ENCODE data around the gene CDH13.

GRCh38 chr16:83366228-83366627, 739.5 kb downstream of the CDH13 start:
- TF ChIP-seq, protein P1, sequence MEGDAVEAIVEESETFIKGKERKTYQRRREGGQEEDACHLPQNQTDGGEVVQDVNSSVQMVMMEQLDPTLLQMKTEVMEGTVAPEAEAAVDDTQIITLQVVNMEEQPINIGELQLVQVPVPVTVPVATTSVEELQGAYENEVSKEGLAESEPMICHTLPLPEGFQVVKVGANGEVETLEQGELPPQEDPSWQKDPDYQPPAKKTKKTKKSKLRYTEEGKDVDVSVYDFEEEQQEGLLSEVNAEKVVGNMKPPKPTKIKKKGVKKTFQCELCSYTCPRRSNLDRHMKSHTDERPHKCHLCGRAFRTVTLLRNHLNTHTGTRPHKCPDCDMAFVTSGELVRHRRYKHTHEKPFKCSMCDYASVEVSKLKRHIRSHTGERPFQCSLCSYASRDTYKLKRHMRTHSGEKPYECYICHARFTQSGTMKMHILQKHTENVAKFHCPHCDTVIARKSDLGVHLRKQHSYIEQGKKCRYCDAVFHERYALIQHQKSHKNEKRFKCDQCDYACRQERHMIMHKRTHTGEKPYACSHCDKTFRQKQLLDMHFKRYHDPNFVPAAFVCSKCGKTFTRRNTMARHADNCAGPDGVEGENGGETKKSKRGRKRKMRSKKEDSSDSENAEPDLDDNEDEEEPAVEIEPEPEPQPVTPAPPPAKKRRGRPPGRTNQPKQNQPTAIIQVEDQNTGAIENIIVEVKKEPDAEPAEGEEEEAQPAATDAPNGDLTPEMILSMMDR (conservative IDR thresholded peaks at IDR 0.05 in 1 of 2, IDR thresholded peaks at IDR 0.05 in 1 of 2; ENCODE audit: low read depth in 1 of 2, low read length in 2 of 2), result no peak
- no peak for TF ChIP-seq EZH2 (IDR thresholded peaks at IDR 0.05; ENCODE audit: low read length, missing control alignments)

All from fibroblast of lung (primary cell).